ENCODE results near the gene PSORS1C2. TPM values are rescaled to one million over a fixed set of nuclear protein-coding genes. Genes with fewer than 3 reads are reported as not detected.

The PSORS1C2 gene
- total and polyA plus RNA-seq, 2 experiments from 2014 or later = not detected

GRCh38 chr6:31158863-31159855 is 20.3 kb upstream of the PSORS1C2 start:
- TF ChIP-seq EZH2 (IDR thresholded peaks at IDR 0.05; ENCODE audit: insufficient read depth, poor library complexity, severe bottlenecking) = no peak
- TF ChIP-seq EZH2phosphoT487 (IDR thresholded peaks at IDR 0.05; ENCODE audit: insufficient read depth, low read depth) = no peak
- no peaks in the 10 kb centered on the region for H4K20me1 ChIP-seq (ENCODE audit: insufficient read depth)
- H3K27ac ChIP-seq = peak overlapping the region; percentile 33; the same call in 1 of the 2 replicates
- H3K4me1 ChIP-seq (ENCODE audit: insufficient read depth) = 0 out of 2 replicates have a peak, but pooled peaks cover 3% of the 10 kb centered on the region
- in situ Hi-C loops (cut with MboI) = no loop called here
- no peaks in the 10 kb centered on the region for H3K36me3 ChIP-seq (ENCODE audit: low read depth)
- H3K4me3 ChIP-seq = peak overlapping the region; percentile 94
- peak overlapping the region; percentile 82 for H3K9ac ChIP-seq
- no peaks in the 10 kb centered on the region for H3K9me3 ChIP-seq (ENCODE audit: low read depth)
- DNase-seq = peak; percentile 52
- H3F3A ChIP-seq (ENCODE audit: insufficient read depth) = peaks cover 4% of the 10 kb centered on the region; the same call in 1 of the 2 replicates
- H2AFZ ChIP-seq = peak overlapping the region; percentile 96
- peak overlapping the region; percentile 84 for H3K4me2 ChIP-seq (ENCODE audit: unreplicated experiment)
- H3K27me3 ChIP-seq (replicated peaks; ENCODE audit: insufficient read depth) = no peaks in the 10 kb centered on the region
- 17% methylated on average over 35 of the region's 35 CpGs for WGBS, 2 experiments (ENCODE audit: low coverage in 1 of 2, low lambda C conversion rate in 2 of 2, missing lambda C conversion rate in 2 of 2)
- no peaks in the 10 kb centered on the region for H3K9me2 ChIP-seq (ENCODE audit: insufficient read depth)
- H3K79me2 ChIP-seq (ENCODE audit: insufficient read depth) = peaks cover 15% of the 10 kb centered on the region

- H3K36me3 ChIP-seq (ENCODE audit: low read depth) = no peaks in the 10 kb centered on the region
- peaks cover 4% of the 10 kb centered on the region; the same call in 1 of the 2 replicates for H3F3A ChIP-seq (ENCODE audit: insufficient read depth)
- 0 out of 2 replicates have a peak, but pooled peaks cover 3% of the 10 kb centered on the region for H3K4me1 ChIP-seq (ENCODE audit: insufficient read depth)
- DNase-seq = peak; percentile 100
- H3K9me2 ChIP-seq (ENCODE audit: insufficient read depth) = no peaks in the 10 kb centered on the region
- H3K79me2 ChIP-seq (ENCODE audit: insufficient read depth) = peaks cover 15% of the 10 kb centered on the region
- H3K27me3 ChIP-seq (replicated peaks; ENCODE audit: insufficient read depth) = no peaks in the 10 kb centered on the region
- no peaks in the 10 kb centered on the region for H4K20me1 ChIP-seq (ENCODE audit: insufficient read depth)
- H3K27ac ChIP-seq = peak within 1 kb of the TSS; percentile 33; the same call in 1 of the 2 replicates
- TF ChIP-seq EZH2phosphoT487 (IDR thresholded peaks at IDR 0.05; ENCODE audit: insufficient read depth, low read depth) (no peak), EZH2 (IDR thresholded peaks at IDR 0.05; ENCODE audit: insufficient read depth, poor library complexity, severe bottlenecking) (no peak)
- H3K9me3 ChIP-seq (ENCODE audit: low read depth) = no peaks in the 10 kb centered on the region
- 0% methylated on average over 56 to 65 of the region's 65 CpGs for WGBS, 2 experiments (ENCODE audit: low coverage in 1 of 2, low lambda C conversion rate in 2 of 2, missing lambda C conversion rate in 2 of 2)
- peak within 1 kb of the TSS; percentile 84 for H3K4me2 ChIP-seq (ENCODE audit: unreplicated experiment)
- in situ Hi-C loops (cut with MboI) = no loop called here
- H3K4me3 ChIP-seq = peak within 1 kb of the TSS; percentile 94
- H3K9ac ChIP-seq = peak within 1 kb of the TSS; percentile 83
- H2AFZ ChIP-seq = peak within 1 kb of the TSS; percentile 96
Measured at GRCh38 chr6:31158140-31158862, 19.4 kb upstream of the PSORS1C2 start, which contains the start of gene TCF19. Gene TCF19, plus strand, starts transcription at chr6:31158589. Its CDS starts 881 bp downstream, at chr6:31159470.

- no peaks in the 10 kb centered on the region for H3K9me3 ChIP-seq (ENCODE audit: low read depth)
- peak within 1 kb of the TSS; percentile 33; the same call in 1 of the 2 replicates for H3K27ac ChIP-seq
- no peak for TF ChIP-seq EZH2phosphoT487 (IDR thresholded peaks at IDR 0.05; ENCODE audit: insufficient read depth, low read depth)
- no peak for TF ChIP-seq EZH2 (IDR thresholded peaks at IDR 0.05; ENCODE audit: insufficient read depth, poor library complexity, severe bottlenecking)
- in situ Hi-C loops (cut with MboI) = no loop called here
- H3K4me1 ChIP-seq (ENCODE audit: insufficient read depth) = 0 out of 2 replicates have a peak, but pooled peaks cover 3% of the 10 kb centered on the region
- H3K4me3 ChIP-seq = peak within 1 kb of the TSS; percentile 94
- peak within 1 kb of the TSS; percentile 84 for H3K4me2 ChIP-seq (ENCODE audit: unreplicated experiment)
- H3F3A ChIP-seq (ENCODE audit: insufficient read depth) = peaks cover 4% of the 10 kb centered on the region; the same call in 1 of the 2 replicates
- WGBS, 2 experiments (ENCODE audit: low coverage in 1 of 2, low lambda C conversion rate in 2 of 2, missing lambda C conversion rate in 2 of 2) = 2% methylated on average over 12 to 14 of the region's 14 CpGs
- H3K79me2 ChIP-seq (ENCODE audit: insufficient read depth) = peaks cover 15% of the 10 kb centered on the region
- H3K36me3 ChIP-seq (ENCODE audit: low read depth) = no peaks in the 10 kb centered on the region
- H2AFZ ChIP-seq = peak within 1 kb of the TSS; percentile 96
- DNase-seq = peak; percentile 33
- H3K9ac ChIP-seq = peak within 1 kb of the TSS; percentile 83
- no peaks in the 10 kb centered on the region for H3K27me3 ChIP-seq (replicated peaks; ENCODE audit: insufficient read depth)
- no peaks in the 10 kb centered on the region for H4K20me1 ChIP-seq (ENCODE audit: insufficient read depth)
- H3K9me2 ChIP-seq (ENCODE audit: insufficient read depth) = no peaks in the 10 kb centered on the region
Measured at GRCh38 chr6:31157513-31158139, 18.8 kb upstream of the PSORS1C2 start, which contains the start of gene CCHCR1. Gene CCHCR1, minus strand, starts transcription at chr6:31157802. Its CDS starts 202 bp downstream, at chr6:31157600.

All from GM23248 (cell line).